CD4-positive, alpha-beta memory T cell (primary cell): ENCODE results near the gene FAM180B. TPM values are rescaled to one million over a fixed set of nuclear protein-coding genes. Genes with fewer than 3 reads are reported as not detected.

Experiments
- polyA plus RNA-seq, 2 donors: library from polyadenylated mRNA; unstranded; fragments of 300-500 nt; fragmentation: Illumina TruSeq; gene quantifications; one replicate each; pipeline ENCODE4 v1.2.3, GENCODE V29; 2021
- total RNA-seq, 2 experiments: library from RNA; stranded (reverse); gene quantifications; one replicate each; pipeline ENCODE4 v1.2.3, GENCODE V29; 2021

FAM180B gene
- total and polyA plus RNA-seq, 4 experiments from 2014 or later, result 0.25 TPM; not detected in 3

Other genes with a start within 250 kb of the FAM180B start
- gene MYBPC3, start 234.0 kb upstream of the FAM180B start, total RNA-seq, result not detected
- not detected for gene MYBPC3, start 234.0 kb upstream of the FAM180B start, polyA plus RNA-seq
- 1 to 10 TPM; 4.8 to 5.0 TPM for gene SPI1, start 208.1 kb upstream of the FAM180B start, total RNA-seq
- under 1 TPM in 1 of 2 donors, not detected in 1; 0.28 TPM for gene SPI1, start 208.1 kb upstream of the FAM180B start, polyA plus RNA-seq
- gene SLC39A13, start 178.1 kb upstream of the FAM180B start, total RNA-seq, result 10 to 100 TPM; 63.6 to 68.3 TPM
- gene SLC39A13, start 178.1 kb upstream of the FAM180B start, polyA plus RNA-seq, result 10 to 100 TPM; 22.3 to 33.6 TPM
- gene PSMC3, start 160.2 kb upstream of the FAM180B start, total RNA-seq, result 10 to 100 TPM; 53.9 to 59.6 TPM
- gene PSMC3, start 160.2 kb upstream of the FAM180B start, polyA plus RNA-seq, result 100 to 1,000 TPM; 114 to 152 TPM
- 1 to 10 TPM in 1 of 2 experiments, under 1 TPM in 1; 0.55 to 1.7 TPM for gene RAPSN, start 137.5 kb upstream of the FAM180B start, total RNA-seq
- not detected for gene RAPSN, start 137.5 kb upstream of the FAM180B start, polyA plus RNA-seq
- 100 to 1,000 TPM; 145 to 149 TPM for gene CELF1, start 33.5 kb upstream of the FAM180B start, total RNA-seq
- 10 to 100 TPM; 45.6 to 76.2 TPM for gene CELF1, start 33.5 kb upstream of the FAM180B start, polyA plus RNA-seq
- 10 to 100 TPM; 21.5 to 21.9 TPM for gene PTPMT1, start 21.1 kb upstream of the FAM180B start, total RNA-seq
- 100 to 1,000 TPM in 1 of 2 donors, 10 to 100 TPM in 1; 68.3 to 109 TPM for gene PTPMT1, start 21.1 kb upstream of the FAM180B start, polyA plus RNA-seq
- gene KBTBD4, start 7.7 kb upstream of the FAM180B start, total RNA-seq, result 10 to 100 TPM; 21.2 to 22.5 TPM
- 10 to 100 TPM; 40.2 to 71.9 TPM for gene KBTBD4, start 7.7 kb upstream of the FAM180B start, polyA plus RNA-seq
- 10 to 100 TPM; 70.9 to 71.0 TPM for gene NDUFS3, start 7.6 kb upstream of the FAM180B start, total RNA-seq
- gene NDUFS3, start 7.6 kb upstream of the FAM180B start, polyA plus RNA-seq, result 100 to 1,000 TPM in 1 of 2 donors, 10 to 100 TPM in 1; 85.7 to 118 TPM
- gene C1QTNF4, start 7.7 kb downstream of the FAM180B start, total RNA-seq, result under 1 TPM; 0.44 to 0.61 TPM
- not detected for gene C1QTNF4, start 7.7 kb downstream of the FAM180B start, polyA plus RNA-seq
- 10 to 100 TPM; 23.6 to 23.9 TPM for gene MTCH2, start 55.9 kb downstream of the FAM180B start, total RNA-seq
- 10 to 100 TPM; 58.8 to 66.8 TPM for gene MTCH2, start 55.9 kb downstream of the FAM180B start, polyA plus RNA-seq
- gene AGBL2, start 128.7 kb downstream of the FAM180B start, total RNA-seq, result 1 to 10 TPM; 7.8 to 8.1 TPM
- 1 to 10 TPM; 1.6 to 1.7 TPM for gene AGBL2, start 128.7 kb downstream of the FAM180B start, polyA plus RNA-seq
- 100 to 1,000 TPM; 298 to 314 TPM for gene FNBP4, start 180.7 kb downstream of the FAM180B start, total RNA-seq
- 10 to 100 TPM; 22.6 to 48.0 TPM for gene FNBP4, start 180.7 kb downstream of the FAM180B start, polyA plus RNA-seq